HG02610 (cell line): ENCODE data around the gene EWSR1.

Source experiments
- ATAC-seq: cut with Tn5 transposase; IDR thresholded peaks from one replicate; pipeline ENCODE4 v1.9.1; 2021; ENCODE audit warnings: mild to moderate bottlenecking, moderate library complexity; ENCODE audit not compliant: unreplicated experiment

The EWSR1 gene

GRCh38 chr22:29302681-29303465 lies 34.8 kb downstream of the EWSR1 start:
- ATAC-seq = no peak

DNA sequence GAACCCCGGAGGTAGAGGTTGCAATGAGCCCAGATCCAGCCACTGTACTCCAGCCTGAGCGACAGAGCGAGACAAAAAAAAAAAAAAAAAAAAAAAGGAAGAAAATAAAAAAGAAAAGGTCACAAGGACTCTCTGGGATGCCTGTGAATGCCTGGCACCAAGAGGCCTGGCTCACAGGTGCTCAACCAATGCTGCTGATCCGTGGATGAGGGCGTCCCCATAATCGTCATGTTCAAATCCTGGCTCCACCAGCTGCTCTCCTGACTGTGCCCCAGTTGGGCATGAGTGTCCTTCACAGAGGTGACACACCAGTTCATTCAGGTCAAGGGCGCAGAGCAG lies 37.7 kb downstream of the EWSR1 start:
- no peak for ATAC-seq

GRCh38 chr22:29306175-29306834 lies 38.2 kb downstream of the EWSR1 start, which contains the start of gene GAS2L1:
Gene GAS2L1 (plus strand): TSS chr22:29306650. CDS start chr22:29308106, 1,456 bp downstream.
- ATAC-seq = no peak

GRCh38 chr22:29306835-29307595 lies 38.9 kb downstream of the EWSR1 start:
- no peak for ATAC-seq

GRCh38 chr22:29307596-29308147 lies 39.6 kb downstream of the EWSR1 start:
- ATAC-seq = no peak

GRCh38 chr22:29308148-29308790 lies 40.2 kb downstream of the EWSR1 start:
- no peak for ATAC-seq

DNA sequence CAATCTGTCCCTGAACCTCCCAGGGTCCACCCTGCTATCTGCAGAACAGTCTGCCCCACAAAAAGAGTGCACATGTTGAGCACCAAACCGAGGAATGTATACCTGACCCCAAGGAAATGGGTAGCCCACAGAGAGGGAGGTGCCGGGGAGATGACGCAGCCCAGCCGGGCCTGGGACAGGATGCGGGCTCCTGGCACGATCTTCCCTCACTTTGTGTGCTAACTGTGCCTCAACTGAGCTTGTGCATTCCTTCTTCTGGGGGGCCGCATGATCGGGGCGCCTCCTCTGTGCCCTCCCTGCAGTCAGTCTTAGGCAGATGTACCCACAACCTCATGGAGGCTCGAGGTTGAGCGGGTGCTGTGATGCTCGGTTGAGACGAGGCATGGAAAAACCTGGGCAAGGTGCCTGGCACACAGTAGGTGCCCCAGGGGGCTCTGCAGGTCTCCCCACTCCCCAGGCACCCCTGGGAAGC lies 40.8 kb downstream of the EWSR1 start:
- ATAC-seq = no peak

DNA sequence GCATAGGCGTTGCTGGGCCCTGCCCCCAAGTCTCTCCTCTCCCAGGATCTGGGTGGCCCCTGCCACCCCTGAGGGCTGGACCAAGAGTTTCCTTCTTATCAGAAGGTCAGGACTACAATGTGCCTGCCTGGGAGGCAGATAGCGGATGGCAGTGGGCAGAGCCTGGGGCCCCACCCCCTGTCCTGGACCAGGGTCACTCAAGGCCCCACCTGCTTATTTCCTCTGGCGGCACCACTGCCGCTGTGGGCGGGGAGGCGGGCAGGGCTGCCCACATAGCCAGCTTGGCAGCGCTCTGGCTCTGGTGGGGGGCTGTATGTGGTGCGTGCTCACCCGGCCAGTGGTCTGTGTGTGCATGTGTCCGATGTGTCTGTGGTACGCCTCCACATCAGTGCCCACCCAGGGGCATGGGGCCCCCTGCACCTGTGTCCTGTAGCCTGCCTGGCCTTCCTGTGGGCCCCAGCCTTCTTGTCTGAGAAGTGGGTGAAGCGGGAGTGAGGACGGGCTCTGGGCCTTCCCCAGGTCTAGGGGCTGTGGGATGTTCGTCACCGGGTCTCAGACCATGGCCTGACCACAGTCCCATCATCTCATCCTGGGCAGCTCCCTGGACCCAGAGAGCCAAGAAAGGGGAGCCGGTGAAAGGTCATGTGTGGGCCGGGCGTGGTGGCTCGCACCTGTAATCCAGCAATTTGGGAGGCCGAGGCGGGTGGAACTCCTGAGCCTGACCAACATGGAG lies 41.4 kb downstream of the EWSR1 start:
- ATAC-seq = no peak

GRCh38 chr22:29310065-29310862 lies 42.2 kb downstream of the EWSR1 start:
- no peak for ATAC-seq

- no peak for ATAC-seq
Measured at GRCh38 chr22:29310863-29311339, 42.8 kb downstream of the EWSR1 start.

GRCh38 chr22:29311464-29312217 lies 43.6 kb downstream of the EWSR1 start:
- ATAC-seq = no peak

- ATAC-seq = no peak
Measured at GRCh38 chr22:29312218-29313125, 44.4 kb downstream of the EWSR1 start.

GRCh38 chr22:29313126-29313575 lies 45.1 kb downstream of the EWSR1 start:
- no peak for ATAC-seq

DNA sequence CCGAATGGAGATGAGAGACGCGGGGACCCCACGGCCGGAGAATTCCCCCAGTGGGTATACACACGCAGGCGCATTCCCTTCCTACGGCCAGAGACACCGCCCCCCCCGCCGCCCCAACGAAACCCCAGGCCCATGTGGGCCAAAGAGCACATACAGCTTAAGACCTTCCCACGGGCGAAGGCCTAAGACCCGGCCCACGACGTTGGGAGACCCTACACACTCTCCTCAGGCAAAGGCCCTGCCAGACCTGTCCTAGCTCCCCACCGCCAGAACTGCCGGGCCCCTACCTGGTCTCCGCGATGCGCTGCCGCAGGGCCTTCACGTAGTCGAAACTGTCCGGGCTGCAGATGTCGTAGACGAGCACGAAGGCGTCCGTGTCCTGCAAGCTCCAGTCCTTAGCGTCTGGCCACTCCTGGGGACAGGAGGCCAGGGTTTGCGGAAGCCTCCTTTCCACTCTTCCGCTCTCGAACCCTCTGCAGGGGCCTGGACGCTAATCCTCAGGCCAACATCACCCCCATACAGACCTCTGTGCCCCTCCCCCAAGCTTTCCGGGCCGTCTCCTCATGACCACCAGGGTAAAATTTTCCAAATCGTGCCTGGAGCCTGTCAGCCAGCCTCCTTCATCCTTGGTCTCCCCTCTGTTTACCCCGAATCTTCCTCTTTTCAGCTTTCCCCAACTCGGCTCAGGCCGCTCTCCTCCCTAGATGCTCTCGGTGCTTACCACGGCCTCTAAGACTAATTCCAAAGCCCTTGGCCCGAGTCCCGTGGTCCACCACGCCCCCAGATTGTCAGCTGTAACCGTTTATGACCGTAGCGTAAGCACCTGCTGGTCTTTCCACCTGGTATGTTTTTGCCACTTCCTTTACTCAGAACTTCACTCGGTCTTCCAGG lies 45.8 kb downstream of the EWSR1 start:
- ATAC-seq = no peak

GRCh38 chr22:29314537-29315285 lies 46.6 kb downstream of the EWSR1 start:
- ATAC-seq = no peak
